Measurements from ENCODE around the gene LTB4R2.

LTB4R2 gene

DNA sequence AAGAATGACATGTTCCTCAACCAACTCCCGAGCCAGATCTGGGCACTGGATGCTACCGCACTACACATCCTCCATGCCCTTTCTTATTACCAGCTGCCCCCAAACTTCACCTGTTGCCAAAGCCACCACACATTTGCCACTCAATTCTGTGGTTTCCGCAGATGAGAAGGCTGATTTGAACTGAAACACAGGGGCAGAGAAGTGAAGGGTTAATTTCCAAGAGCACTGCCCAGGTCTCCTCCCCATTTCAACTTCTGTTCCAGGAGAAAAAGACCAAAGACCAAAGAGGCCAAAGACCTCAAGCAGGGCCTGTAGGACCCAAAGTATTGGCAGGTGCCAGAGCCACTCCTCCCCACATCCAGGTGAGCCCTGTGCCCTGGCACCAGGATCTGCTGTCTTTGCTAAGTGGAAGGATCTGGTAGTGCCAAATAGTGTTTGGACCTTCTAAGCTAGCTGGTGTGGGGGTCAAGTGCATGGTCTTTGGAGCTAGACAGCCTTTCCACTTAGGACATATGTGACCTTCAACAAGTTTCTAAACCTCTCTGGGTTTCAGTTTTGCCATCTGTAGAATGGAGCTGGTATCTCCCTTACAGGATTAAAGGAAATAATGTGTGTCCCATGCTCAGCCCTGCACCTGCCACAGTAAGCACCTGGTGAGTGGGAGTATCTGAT lies 18.4 kb upstream of the LTB4R2 start:
- no peak for DNase-seq (ENCODE audit: low spot score)
- H3K27ac ChIP-seq: no peak overlapping the region
- TF ChIP-seq, protein P1, sequence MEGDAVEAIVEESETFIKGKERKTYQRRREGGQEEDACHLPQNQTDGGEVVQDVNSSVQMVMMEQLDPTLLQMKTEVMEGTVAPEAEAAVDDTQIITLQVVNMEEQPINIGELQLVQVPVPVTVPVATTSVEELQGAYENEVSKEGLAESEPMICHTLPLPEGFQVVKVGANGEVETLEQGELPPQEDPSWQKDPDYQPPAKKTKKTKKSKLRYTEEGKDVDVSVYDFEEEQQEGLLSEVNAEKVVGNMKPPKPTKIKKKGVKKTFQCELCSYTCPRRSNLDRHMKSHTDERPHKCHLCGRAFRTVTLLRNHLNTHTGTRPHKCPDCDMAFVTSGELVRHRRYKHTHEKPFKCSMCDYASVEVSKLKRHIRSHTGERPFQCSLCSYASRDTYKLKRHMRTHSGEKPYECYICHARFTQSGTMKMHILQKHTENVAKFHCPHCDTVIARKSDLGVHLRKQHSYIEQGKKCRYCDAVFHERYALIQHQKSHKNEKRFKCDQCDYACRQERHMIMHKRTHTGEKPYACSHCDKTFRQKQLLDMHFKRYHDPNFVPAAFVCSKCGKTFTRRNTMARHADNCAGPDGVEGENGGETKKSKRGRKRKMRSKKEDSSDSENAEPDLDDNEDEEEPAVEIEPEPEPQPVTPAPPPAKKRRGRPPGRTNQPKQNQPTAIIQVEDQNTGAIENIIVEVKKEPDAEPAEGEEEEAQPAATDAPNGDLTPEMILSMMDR (IDR thresholded peaks at IDR 0.05): no peak
- no peak overlapping the region for H3K4me3 ChIP-seq

DNA sequence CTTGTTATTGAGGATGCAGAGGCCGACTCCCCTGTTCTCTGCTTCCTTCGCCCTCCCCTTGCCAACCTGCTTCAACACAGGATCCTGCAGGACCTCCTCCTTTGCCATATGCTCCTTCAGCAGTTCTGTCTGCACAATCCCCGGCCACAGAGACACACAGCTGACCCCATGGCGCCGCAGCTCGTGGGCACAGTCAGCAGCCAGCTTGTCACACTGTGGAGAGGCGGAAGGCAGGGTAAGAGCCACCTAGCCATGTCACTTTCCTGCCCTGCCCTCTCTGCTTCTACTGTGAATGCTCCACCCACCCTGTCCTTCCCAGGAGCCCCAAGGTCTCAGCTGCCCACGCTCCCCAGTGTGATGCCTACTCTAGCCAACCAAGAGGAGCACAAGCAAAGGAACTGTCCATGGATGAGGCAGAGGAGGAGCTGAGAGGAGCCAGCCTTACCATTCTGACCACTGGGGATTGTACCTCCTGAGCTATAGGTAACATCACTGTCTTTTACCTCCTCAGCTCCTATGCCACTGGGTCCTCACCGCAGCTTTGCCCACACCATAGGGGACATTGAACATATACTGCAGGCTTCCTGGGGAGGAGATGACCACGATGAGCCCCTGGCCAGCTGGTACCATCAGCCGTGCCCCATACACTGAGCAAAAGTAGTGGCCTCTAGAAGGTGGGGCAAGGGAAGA lies 17.7 kb upstream of the LTB4R2 start:
- TF ChIP-seq, protein P1 (IDR thresholded peaks at IDR 0.05): no peak
- no peak for DNase-seq (ENCODE audit: low spot score)
- Histone ChIP-seq H3K27ac (no peak overlapping the region), H3K4me3 (no peak overlapping the region)

DNA sequence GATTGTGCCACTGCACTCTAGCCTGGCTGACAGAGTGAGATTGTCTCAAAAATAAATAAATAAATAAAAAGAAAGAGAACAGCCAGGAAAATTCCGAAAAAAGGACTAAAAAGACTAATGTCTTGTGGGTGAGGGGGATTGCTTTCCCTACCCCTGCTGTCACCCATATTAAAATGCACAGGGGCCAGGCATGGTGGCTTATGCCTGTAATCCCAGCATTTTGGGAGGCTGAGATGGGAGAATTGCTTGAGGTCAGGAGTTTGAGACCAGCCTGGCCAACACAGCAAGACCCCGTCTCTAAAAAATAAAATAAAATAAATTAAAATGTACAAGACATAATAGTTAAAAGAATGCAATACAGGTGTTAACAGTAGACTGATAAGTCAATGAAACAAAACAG lies 16.4 kb upstream of the LTB4R2 start:
- Histone ChIP-seq H3K27ac (no peak overlapping the region), H3K4me3 (no peak overlapping the region)
- DNase-seq (ENCODE audit: low spot score): no peak
- TF ChIP-seq, protein P1 (IDR thresholded peaks at IDR 0.05): no peak

DNA sequence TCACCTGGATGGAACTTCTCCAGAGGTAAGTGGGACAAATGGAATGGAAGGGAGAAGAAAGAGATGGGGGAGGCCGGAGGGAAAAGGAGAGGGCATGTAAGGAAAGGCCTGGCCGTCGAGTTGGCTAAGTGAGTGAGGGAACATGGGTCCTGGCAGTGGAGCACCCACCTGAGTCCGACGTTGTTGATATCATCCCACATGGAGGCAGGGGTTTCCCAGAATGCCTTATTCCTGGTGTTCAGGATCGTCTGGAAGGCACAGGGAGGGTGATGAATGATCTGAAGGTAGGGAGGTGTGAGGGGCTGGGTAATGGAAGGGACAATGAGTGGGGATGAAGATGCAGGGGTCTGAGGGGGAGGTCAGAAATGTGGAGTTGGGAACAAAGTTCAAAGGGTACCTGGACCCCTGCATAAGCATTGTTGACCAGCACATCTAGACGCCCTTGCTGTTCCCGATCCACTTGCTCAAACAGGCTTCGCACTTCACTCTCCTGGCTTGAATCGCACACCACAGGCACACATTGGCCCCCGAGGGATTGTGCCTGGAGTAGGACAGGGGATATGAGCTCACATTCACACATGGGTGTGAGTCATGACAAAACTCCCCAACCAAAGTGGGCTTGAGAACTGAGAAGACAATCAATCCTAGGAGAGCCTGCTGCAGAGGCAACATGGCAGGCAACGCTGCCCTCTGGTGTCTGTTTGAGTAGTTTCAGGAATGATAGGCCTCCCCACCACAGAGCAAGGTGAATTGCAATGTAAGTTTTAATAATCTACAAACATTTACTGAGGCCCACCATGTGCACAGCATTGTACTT lies 13.4 kb upstream of the LTB4R2 start:
- DNase-seq (ENCODE audit: low spot score): no peak
- H3K27ac ChIP-seq: no peak overlapping the region
- TF ChIP-seq, protein P1 (IDR thresholded peaks at IDR 0.05): peak; percentile 56
- no peak overlapping the region for H3K4me3 ChIP-seq

DNA sequence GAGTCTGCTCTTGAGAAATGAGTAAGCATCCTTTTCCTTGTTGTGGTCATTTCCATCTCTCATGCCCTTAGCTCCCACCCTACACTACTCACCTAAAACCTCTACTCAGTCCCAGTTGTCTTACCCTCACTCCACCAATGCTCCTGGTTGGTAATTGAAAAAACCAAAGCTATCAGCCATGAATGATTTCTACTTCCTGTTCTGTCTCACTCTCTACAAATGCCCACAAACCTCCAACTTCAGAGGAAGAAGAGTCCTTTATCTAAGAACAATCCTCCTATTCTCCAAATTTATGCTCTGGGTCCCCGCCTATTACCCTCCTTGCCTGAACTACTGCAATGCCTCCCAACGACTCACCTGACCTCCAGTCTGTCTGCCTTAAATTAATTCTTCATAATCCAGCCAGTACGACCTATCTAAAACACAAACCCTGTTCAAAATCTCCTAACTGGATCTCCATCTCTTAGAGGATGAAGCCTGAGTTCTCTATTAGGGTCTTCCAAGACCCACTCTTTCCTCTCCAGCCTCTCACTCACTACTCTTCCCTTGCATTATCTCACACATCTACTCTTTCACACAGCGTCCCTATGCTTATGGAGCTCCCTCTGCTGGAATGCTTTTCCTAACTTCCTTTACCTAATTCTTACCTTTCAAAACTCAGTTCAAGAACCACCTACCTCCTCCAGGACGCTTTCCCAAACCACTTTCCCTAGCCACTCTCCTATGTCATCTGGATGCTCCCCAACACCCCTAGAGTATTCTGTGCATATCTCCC lies 12.6 kb upstream of the LTB4R2 start:
- no peak for DNase-seq (ENCODE audit: low spot score)

DNA sequence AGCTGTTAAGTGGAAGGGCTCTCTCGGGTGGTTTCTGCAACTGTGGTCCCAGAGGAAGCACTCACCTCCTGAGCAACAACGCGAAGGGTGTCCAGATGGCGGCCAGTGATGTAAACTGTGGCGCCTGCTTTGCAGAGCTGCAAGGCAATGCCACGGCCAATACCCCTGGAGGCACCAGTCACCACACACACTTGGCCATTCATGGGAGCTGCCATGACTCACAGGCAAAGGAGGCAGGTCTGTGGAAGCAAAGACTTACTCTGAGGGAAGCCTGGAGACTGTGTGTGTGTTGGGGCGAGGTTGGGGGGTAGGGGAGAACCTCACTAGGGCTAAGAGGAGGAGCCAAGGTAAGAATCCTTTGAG lies 11.1 kb upstream of the LTB4R2 start:
- H3K27ac ChIP-seq: peak overlapping the region; percentile 81 to 92
- DNase-seq (ENCODE audit: low spot score): no peak
- H3K4me3 ChIP-seq: peak overlapping the region; percentile 94
- TF ChIP-seq, protein P1 (IDR thresholded peaks at IDR 0.05): no peak

More for the DNA sequence above, 12.6 kb upstream of the LTB4R2 start:
- Histone ChIP-seq H3K4me3 (no peak overlapping the region), H3K27ac (no peak overlapping the region)
- TF ChIP-seq, protein P1 (IDR thresholded peaks at IDR 0.05): no peak

All from coronary artery (tissue), 2 donors.